Activated CD4-positive, CD25-positive, alpha-beta regulatory T cell treated with anti-CD3 and anti-CD28 coated beads, Interleukin-2, amount 50 U/mL, for 72 hours (primary cell): ENCODE data around the gene PLEKHM3.

ENCODE experiments used
- DNase-seq: peaks from one replicate; pipeline ENCODE4 v3.0.0; 2021

The PLEKHM3 gene

DNA sequence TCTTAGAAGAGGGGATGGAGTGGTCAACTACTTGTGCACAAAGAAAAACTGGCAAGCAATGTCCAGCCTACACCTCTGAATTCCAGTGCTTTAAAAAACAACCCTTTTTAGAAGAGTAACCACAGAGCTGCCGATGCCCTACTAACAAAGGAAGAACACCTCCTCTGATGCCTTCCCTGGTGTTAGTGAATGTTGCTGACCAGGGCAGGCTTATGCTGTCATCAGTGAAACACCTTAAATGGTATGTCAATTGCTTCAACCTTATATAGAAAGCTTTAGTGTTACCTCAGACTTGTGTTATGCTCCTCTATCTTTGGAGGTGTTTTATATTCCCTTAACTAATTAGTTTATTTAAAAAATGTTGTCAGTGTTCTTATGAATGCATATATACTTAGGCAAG lies 175.9 kb downstream of the PLEKHM3 start:
- no peak for DNase-seq

DNA sequence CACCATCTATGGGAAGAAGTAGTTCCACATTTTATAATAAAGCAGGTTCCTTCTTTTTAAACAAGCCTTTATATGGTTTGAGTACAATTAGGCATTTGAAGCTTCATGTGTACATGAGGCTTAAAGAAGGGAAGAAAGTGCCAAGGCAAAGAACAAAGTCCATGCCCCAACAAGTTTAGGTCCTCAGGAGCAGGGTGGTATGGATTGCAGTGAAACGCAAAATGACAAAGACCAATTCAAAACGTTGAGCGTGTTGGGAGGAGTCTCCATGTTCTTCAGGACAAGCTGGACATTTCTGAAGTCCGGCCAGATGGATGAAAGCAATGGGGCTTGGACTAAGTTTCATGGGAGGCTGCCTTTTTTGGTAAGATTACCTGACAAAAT lies 176.8 kb downstream of the PLEKHM3 start:
- DNase-seq: no peak

DNA sequence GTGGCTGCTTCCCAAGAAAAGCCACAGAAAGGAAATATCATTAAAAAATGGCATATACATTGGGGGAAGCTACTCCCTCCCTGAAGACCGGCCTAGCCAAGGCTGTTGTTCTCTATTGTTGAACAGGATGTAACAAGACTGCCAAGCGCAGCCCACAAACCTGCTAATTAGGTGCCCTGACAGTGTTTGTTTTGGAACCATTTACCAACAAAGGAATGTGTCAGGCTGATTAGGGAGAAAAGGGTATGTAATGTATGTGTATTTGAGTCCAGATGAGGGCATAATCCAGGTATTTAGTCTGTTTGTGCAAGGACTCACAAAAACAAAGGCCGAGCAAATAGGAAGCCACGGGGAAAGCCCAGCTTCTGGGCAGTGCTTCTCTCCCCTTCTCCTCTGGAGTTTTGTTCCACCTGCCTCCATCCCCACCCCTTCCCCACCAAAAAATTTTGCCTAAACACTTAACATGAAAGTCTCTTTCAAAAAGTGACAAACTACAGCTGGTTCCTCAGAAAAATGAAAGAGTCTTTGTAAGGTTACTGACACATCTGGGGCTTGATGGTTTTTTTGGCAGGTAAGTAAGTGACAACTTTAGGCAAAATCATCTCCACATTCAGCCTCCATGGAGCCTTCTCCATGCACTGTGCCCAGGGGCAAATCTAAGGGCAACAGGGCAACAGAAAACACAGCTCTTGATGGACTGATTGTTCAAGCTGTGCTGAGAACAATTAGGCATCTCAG lies 177.4 kb downstream of the PLEKHM3 start:
- no peak for DNase-seq

DNA sequence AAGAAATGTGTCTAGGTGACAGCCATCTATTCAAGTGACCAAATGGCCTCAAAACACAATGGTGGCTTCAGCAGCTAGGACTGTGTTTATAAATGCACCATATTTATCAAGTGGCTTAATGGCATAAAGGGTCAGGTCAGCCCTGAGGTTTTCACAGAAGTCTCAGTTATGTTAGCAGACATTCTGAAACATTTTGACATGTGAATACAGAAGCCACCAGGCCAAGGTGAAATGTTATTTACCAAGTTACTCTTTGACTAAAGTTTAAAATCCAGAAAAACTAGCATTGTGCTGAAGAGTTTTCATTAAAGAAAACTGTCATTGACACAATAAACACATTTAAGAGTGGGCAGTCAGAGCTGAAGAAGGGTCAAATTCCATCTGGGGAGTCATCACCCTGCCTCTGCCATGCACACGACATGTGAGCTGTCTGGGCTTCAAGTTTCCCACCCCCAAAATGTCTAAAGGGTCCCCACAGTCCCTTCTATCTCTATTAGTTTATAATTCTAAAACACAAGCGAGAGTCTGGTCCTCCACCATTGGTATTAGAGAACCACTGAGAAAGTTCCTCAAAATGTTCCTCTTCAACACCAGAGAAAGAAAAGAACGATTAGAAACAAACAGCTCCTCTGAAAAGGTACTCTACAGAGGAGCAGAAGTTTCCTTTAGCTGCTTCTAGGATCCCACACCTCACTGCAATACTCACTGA lies 178.1 kb downstream of the PLEKHM3 start:
- DNase-seq: no peak

DNA sequence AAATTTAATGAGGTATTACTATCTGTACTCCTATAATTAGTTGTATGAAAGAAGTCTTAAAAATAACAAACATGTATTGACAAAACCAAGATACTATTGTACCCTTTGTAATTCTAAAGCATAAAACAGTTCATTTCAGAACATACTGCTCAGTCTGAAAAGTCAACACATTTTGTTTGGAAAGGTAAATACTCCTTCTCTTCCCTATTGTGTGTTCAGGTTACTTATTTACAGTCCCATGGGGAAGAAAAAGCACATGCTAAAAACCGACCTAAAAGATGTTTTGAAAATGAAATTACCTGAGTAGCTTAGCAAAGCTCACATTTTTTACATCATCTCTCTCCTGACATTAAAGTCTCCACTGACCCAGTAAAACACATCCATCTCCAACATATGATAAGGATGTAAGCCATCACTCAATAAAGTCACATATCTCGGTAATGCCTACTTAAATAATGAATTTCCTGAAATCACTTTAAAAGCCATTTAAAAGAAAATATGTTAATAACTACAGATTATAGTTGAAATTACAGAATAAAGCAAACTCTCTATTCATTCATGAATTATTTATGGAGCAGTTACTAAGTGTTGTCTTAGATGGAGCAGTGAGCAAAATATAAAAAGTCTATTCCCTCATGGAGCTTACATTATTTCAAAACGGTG lies 180.0 kb downstream of the PLEKHM3 start:
- no peak for DNase-seq

DNA sequence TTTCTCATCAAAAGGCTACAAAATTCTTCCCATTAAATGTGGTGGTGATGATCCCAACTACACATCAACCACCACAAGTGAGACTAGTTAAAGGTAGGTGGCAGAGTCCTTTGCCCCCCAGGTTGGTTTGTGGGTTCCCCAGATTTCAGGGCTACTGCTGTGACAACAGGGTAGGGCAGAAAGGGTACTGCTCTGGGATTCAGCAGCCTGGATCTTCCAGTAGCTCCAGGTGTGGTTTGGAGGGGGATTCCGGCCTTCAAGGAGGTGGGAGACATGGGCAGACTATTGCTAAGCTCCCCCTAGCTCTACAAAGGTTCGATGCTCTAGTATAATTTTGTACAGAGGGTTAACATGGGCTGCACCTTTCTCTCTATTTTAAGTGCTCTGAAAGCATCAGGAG lies 180.7 kb downstream of the PLEKHM3 start:
- DNase-seq: no peak

DNA sequence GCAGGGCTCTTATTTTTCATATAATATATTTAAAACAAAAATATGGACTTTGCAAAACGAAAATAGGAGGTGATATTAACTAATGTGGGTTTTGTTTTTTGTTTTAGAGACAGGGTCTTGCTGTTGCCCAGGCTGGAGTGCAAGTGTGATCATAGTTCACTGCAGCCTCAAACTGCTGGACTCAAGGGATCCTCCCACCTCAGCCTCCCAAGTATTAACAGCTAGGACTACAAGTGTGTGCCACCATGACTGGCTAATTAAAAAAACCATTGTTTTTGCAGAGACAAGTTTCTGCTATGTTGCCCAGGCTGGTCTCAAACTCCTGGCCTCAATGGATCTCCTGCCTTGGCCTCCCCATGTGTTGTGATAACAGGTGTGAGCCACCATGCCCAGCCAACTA lies 185.2 kb downstream of the PLEKHM3 start:
- no peak for DNase-seq

DNA sequence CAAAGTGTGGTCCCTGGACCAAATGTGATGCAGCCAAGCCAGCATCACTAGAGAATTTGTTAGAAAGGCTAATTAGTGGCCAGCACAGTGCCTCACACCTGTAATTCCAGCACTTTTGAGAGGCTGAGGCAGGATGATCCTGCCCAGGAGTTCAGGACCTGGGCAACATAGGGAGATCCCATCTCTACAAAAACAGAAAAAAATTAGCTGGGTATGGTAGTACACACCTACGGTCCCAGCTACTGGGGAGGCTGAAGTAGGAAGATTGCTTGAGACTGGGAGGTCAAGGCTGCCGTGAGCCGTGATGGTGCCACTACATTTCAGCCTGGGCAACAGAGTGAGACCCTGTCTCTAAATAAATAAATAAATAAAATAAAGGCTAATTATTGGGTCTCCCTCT lies 185.8 kb downstream of the PLEKHM3 start:
- DNase-seq: no peak

DNA sequence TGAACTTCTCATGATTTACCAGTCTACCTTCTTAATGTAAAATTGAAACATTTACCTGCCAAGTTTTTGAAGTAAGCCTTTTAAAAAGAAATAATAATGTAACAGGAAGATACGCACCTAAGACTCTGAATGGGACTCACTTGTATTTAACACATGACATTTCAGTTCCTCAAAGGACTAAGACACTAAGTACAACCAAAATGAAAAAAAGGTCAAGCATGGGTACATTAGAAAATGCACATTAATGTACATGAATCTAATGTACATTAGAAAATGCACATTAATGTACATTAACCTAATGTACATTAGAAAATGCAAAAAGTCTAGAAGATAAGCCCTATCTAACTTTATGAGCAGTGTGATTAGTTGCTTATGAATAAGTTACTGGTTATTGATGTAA lies 186.3 kb downstream of the PLEKHM3 start:
- DNase-seq: no peak

DNA sequence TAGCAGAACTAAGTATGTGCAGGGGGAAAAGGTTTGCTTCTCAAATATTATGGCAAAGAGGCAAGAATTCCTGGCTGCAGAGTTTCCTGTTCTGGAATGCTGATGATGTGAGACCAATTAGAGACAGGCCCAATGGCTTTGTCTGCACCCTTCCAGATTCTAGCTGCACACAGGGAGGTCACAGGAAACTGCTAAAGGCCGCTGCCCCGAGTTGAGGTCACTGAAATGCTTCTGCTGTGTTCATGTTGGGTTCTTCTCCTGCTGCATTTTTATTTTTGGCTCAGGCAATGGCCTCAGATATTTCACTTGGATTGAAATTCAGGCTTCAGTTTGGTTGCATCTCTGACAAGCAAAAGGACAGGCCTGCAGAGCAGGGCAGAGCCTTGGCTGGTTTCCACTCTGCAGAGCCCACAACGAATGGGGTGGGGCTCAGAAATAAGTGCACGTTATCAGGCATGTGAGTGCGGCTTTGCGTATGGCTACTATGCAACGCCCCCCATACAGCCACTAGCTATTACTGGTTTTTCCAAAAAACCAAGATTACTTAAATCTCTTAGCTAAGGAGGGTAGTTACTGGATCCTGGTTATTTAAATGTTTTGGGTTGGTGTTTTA lies 188.7 kb downstream of the PLEKHM3 start:
- no peak for DNase-seq

DNA sequence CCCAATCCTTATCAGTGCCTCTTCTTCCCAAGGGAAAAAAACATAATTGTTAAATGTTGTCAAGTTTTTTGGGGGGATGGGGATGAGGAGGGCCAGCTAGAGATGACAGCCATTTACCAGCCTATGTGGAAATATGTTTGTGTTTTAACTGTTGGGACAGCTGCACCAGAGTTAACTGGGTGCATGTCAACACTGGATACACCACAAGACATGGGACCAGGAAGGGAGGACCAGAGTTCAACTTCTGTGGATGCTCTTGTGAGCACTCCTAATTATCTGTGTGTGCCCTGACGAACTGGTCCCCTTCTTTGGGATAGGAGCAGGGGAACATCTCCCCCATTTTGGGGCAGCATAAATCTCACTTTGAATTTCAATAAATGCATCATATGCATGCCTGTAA lies 189.5 kb downstream of the PLEKHM3 start:
- no peak for DNase-seq

DNA sequence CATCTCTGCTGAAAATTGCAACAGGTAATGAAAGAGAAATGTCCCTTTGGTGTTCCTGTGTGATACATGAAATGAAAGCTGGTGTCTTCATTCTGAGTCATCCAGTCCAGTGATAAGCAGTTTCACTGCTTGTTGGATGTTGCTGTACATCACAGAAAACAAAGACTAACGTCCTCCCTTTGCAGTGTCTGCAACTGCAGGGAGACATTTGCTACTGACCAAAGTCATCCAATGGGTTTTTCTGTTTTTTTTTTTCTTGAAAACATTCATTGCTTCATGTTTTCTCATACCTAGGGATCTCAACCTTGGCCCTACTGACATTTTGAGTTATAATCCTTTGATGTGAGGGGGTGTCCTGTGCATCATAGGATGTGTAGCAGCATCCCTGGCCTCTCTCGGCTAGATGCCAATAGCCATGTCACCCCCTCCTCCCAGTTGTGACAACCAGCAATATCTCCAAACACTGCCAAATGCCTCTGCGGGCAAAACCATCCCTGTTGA lies 192.0 kb downstream of the PLEKHM3 start:
- DNase-seq: no peak

DNA sequence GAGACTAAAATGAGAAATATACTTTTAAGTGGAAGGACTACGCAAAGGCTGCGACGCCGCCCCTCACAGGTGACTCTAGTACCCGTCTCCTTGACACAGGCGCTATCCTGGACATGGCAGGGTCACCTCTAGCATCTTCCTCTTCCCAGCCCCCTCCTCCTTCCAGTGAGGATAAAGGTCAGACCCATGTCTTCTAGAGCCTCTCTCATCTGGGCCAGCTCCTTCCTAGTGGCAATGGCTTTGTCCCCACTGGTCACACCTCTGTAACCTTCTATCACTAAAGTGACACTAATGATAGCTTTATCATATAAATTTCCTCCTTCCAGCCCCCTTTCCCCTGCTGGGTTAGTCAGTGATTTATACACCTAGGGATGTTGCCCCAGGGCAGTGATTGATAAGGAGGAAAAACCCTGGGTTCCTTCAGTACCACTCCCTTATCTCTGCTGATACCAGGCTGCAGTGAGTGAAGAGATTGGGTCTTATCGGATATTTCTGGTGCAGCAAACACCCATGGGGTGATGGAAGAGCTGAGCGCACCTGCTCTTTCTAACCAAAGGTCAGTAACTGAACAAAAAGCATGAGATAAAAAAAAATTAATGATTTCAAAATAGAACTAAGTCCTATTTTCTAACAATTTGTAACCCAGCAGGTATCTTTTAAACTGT lies 193.6 kb downstream of the PLEKHM3 start:
- DNase-seq: no peak

DNA sequence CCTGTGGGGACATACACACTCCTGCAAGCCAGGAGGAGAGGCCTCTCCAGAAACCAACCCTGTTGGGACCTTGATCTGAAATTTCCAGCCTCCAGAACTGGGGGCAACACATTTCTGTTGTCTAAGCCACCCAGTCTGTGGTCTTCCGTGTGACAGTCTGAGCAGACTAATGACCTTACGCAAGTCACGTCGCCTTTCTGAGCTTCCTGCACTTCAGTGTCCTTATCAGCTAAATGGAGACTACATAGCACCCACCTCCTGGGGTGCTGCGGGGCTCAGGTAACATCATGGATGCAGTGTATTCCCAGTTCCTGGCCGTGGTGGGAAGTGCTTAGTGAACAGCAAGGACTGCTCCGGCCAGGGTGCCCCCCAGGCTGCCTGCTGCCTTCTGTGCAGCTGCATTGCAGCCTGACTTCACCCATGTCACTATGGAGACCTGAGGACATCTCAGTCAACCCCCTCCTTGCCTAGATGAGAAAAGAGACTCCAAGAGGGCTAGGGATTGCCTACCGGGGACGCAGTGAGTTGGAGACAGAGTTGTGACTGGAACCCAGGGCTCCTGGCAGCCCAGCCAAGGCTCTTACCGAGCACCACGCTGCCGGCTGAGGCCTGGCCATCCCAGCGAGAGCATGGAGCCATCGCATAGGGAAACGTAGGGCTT lies 194.4 kb downstream of the PLEKHM3 start:
- DNase-seq: no peak

DNA sequence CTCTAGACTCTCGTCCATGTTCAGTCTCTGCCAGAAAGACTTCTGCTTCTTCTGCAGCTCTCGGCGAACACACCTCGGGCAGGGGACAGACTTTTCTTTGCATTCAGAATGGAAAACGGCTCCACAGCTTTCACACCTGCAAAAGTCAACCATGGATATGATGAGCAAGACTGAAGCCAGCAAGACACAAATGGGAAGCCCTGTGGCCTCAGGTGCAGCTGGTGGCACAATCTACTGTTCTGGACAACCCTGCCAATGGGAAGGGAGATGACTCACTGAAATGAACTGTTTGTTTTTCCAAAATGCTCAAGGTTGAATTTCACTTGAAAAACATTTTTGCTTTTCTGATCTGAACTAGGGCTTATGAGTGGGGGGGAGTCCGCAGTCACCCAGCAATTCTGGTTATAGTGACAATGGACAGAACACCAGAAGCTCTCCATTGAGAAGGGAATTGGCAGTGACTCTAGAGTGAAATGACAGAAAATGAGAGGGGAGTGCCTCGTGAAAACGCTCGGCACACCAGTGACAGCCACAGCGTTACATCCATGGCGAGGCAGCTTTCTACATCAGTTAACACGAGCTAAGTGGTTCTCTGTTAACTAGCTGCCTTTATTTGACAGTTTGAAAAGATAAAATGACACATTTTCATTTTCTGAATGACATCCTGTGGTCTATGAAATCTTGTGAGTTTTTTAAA lies 196.8 kb downstream of the PLEKHM3 start:
- DNase-seq: no peak

DNA sequence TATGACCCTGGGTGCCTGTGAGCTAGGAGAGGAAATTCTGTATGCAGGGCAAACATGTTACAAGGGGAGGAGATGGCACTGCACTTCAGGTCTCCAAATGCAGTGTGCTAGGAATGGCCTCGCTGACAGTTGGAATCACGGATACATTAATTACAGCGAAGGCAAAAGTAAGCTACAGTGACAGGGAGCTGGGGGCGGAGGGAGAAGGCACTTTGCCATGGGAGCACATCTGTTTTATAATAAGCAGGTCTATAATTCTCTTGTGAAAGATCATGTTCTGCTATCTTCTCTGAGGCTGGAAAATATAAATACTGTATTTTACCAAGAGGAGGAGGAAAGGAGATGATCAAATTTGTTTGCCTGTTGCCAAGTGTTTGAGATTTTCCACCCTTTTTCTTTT lies 199.3 kb downstream of the PLEKHM3 start:
- no peak for DNase-seq

DNA sequence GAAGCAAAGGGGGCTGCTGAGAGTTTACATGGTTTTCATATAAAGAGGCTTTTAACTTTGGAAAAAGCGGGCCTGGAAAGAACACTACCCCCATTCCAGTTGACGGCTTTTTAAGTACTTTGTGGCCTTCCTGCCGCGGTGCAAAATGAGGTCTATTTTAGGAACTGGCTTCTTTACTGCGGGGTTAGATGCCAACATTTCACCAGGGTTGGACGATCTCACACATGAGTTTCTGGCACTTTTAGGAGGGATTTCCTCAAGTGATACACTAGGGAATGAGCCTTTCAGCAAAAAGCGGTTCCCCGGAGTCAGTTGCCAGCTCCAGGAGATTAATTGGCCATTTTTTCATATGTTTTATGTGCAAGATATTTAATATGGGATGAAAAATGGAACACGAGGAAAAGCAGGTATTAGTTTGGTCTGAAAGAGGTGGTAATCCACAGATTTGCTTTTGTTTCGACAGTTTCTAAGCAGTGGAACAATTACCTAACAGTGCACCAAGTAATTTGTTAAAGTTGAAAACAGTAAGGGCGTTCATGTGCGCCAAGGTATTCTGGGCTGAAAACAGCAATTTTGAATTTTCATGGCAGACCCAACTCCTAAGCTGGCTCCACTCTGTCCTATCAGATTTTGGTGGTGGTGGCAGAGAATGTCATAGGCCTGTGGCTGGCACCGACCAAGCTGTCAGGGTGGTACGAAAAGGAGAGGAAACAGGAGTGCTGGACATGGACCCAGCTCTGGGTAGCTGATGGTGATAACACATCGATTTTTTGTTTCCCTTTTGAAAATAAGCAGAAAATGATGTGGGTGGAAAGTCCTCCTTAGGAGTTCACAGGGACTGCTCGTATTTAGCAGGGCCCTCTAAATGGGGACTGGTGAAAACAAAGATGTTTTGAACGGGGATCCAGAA lies 200.0 kb downstream of the PLEKHM3 start:
- DNase-seq: no peak

DNA sequence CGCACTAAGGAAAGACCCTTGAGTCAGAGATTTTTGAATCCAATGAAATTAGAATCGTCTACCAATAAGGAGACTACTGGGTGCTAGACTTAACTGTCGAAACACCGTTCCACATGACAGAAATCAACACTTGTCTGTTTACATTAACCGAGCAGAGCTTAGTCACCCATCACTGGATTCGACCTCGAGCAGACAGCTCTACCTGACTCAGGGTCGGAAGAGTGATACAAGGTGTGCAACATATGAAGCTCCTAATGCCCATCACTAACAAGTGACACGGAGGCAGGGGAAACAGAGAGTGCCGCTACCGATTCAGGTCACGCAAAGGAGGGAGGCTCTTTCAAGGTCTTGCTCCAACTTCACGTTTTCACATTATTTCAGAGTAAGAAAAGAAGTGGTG lies 201.5 kb downstream of the PLEKHM3 start:
- no peak for DNase-seq

DNA sequence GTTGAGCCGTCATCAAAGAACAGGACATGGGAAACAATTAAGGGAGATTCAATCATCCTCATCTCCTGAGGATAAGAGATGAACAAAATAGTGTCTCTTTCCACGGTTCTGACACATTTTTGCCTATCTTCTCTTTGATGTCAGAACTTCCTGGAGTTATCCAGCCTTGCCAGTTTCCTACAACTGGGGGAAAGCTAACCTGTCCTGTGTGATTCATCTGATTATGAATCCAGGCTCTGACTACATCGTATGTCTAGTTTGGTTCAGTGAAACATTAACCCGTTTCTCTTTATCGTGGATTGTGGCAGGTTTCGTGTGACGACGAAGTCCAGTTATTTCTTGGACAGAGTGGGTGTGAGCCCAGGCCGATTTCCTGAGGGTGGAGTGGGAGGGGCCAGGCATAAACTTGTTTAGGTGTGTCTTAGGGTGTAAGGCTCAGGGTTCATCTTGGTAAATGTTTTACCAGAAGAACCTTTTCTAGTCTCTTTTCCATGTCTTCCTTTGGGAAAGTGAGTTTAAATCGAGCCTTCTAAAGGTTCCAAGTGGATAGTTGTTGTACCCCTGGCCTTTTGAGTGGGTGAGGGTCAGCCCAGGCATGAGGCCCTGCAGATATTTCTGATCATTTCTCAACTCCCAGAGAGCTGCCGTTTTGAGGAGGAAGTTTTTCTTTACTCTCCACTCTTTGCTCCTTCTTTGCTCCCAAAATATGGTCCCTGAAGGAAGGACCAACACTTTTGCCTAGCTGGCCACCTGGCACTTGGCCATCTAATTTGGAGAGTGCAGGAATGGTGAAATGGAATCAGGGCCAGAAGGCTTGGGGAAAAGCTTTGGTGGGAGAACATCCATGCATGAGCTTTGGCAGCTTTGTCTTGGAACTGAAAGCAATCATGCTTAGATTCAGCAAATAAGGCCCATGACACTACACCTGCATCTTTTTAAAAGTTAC lies 205.2 kb downstream of the PLEKHM3 start:
- no peak for DNase-seq
